Neural cell (in vitro differentiated cells): Measurements from ENCODE around the gene RTN4RL1. TPM values are rescaled to one million over a fixed set of nuclear protein-coding genes. Genes with fewer than 3 reads are reported as not detected.
A peak's percentile ranks its signal among the peaks of the same experiment; 100 is the strongest.

Source experiments
- H2AFZ ChIP-seq: fragments of 200-600, 300-800 bp; sonication (generic), shearing (Covaris generic); 2 replicates; pipeline ENCODE4 v1.6.0; 2014; ENCODE audit warnings: low read depth, mild to moderate bottlenecking, antibody characterized with exemption, low read length, moderate library complexity
- H3F3A ChIP-seq: fragments of 200-600 bp; shearing (Covaris generic); 2 replicates; pipeline ENCODE4 v1.6.1; 2016; ENCODE audit warnings: mild to moderate bottlenecking, moderate library complexity, mixed read lengths, antibody characterized with exemption, low read length; ENCODE audit not compliant: insufficient read depth, poor library complexity, severe bottlenecking
- H3K27ac ChIP-seq: fragments of 200-600, 300-800 bp; sonication (generic), shearing (Covaris generic); 2 replicates; pipeline ENCODE4 v1.5.1; 2014; ENCODE audit warnings: mild to moderate bottlenecking, low read length, moderate library complexity
- H3K27me3 ChIP-seq: fragments of 300-800, 200-600 bp; sonication (generic), shearing (Covaris generic); 2 replicates; pipeline ENCODE4 v1.6.0; 2014; ENCODE audit warnings: mild to moderate bottlenecking, low read depth, low read length, moderate library complexity; ENCODE audit not compliant: insufficient read depth
- H3K36me3 ChIP-seq: fragments of 300-800, 200-600 bp; sonication (generic), shearing (Covaris generic); 2 replicates; pipeline ENCODE4 v1.5.1; 2014; ENCODE audit warnings: mild to moderate bottlenecking, antibody characterized with exemption, low read length, moderate library complexity; ENCODE audit not compliant: insufficient read depth
- H3K4me2 ChIP-seq: fragments of 300-800, 200-600 bp; sonication (generic), shearing (Covaris generic); 2 replicates; pipeline ENCODE4 v1.6.0; 2014; ENCODE audit warnings: mild to moderate bottlenecking, low read length
- H3K4me3 ChIP-seq: fragments of 300-800, 200-600 bp; sonication (generic), shearing (Covaris generic); 2 replicates; pipeline ENCODE4 v1.5.1; 2014; ENCODE audit warnings: mild to moderate bottlenecking, low read length, moderate library complexity
- H3K79me2 ChIP-seq: fragments of 200-600 bp; shearing (Covaris generic); replicated peaks from 2 replicates; pipeline ENCODE4 v1.6.0; 2014; ENCODE audit warnings: mild to moderate bottlenecking, low read length, moderate library complexity; ENCODE audit not compliant: insufficient read depth
- H3K9ac ChIP-seq: fragments of 300-800, 200-600 bp; sonication (generic), shearing (Covaris generic); 2 replicates; pipeline ENCODE4 v1.6.1; 2016; ENCODE audit warnings: mild to moderate bottlenecking, low read length, mixed read lengths
- H3K9me2 ChIP-seq: fragments of 200-600 bp; shearing (Covaris generic); 2 replicates; pipeline ENCODE4 v1.6.1; 2016; ENCODE audit warnings: mild to moderate bottlenecking, low read length, mixed read lengths; ENCODE audit not compliant: insufficient read depth
- H3K9me3 ChIP-seq: fragments of 200-600, 300-800 bp; sonication (generic), shearing (Covaris generic); 2 replicates; pipeline ENCODE4 v1.6.1; 2016; ENCODE audit warnings: mild to moderate bottlenecking, mixed run types, low read length, moderate library complexity, mixed read lengths
- H4K20me1 ChIP-seq: fragments of 200-600 bp; shearing (Covaris generic); 2 replicates; pipeline ENCODE4 v1.6.1; 2016; ENCODE audit warnings: mild to moderate bottlenecking, mixed run types; ENCODE audit not compliant: insufficient read depth
- EP300 ChIP-seq: fragments of 450-650 bp; conservative IDR thresholded peaks from 2 replicates; pipeline ENCODE4 v1.6.1; 2014; ENCODE audit warnings: antibody characterized with exemption, mild to moderate bottlenecking, moderate library complexity; ENCODE audit not compliant: poor library complexity, severe bottlenecking
- EZH2 ChIP-seq: fragments of 200-600, 300-800 bp; shearing (Covaris generic), sonication (generic); IDR thresholded peaks from 2 replicates; pipeline ENCODE4 v1.6.1; 2014; ENCODE audit warnings: antibody characterized with exemption, low read length, borderline replicate concordance, mild to moderate bottlenecking; ENCODE audit not compliant: insufficient read depth, poor library complexity, severe bottlenecking
- MXI1 ChIP-seq: fragments of 450-650 bp; conservative IDR thresholded peaks from 2 replicates; pipeline ENCODE4 v1.6.1; 2014; ENCODE audit warnings: antibody characterized with exemption, mild to moderate bottlenecking; ENCODE audit not compliant: poor library complexity, severe bottlenecking
- POLR2AphosphoS5 ChIP-seq: IDR thresholded peaks from 2 replicates; pipeline ENCODE4 v1.6.1; 2012
- RAD21 ChIP-seq: fragments of 450-650 bp; conservative IDR thresholded peaks from 2 replicates; pipeline ENCODE4 v1.6.1; 2014; ENCODE audit warnings: antibody characterized with exemption, mild to moderate bottlenecking, moderate library complexity
- REST ChIP-seq: IDR thresholded peaks from 2 replicates; pipeline ENCODE4 v1.6.1; 2012; ENCODE audit warnings: borderline replicate concordance
- SMC3 ChIP-seq: fragments of 450-650 bp; conservative IDR thresholded peaks from 2 replicates; pipeline ENCODE4 v1.6.1; 2014; ENCODE audit warnings: antibody characterized with exemption, mild to moderate bottlenecking, moderate library complexity; ENCODE audit not compliant: poor library complexity
- TAF1 ChIP-seq: IDR thresholded peaks from 2 replicates; pipeline ENCODE4 v1.6.1; 2012; ENCODE audit warnings: low read depth
- polyA minus RNA-seq: library from RNA; depleted of rRNA, polyadenylated mRNA; stranded (reverse); fragments of >200 nt; gene quantifications from 2 replicates; pipeline ENCODE4 v1.2.3, GENCODE V29; 2014
- polyA plus RNA-seq: library from polyadenylated mRNA; depleted of rRNA; stranded (reverse); fragments of >200 nt; gene quantifications from 2 replicates; pipeline ENCODE4 v1.2.3, GENCODE V29; 2014
- TF ChIP-seq, protein P1 (sequence below): fragments of 450-650 bp; IDR thresholded peaks from 2 replicates; pipeline ENCODE4 v1.5.1; 2014; ENCODE audit warnings: antibody characterized with exemption, mild to moderate bottlenecking, moderate library complexity; ENCODE audit not compliant: poor library complexity, severe bottlenecking

The RTN4RL1 gene, protein sequence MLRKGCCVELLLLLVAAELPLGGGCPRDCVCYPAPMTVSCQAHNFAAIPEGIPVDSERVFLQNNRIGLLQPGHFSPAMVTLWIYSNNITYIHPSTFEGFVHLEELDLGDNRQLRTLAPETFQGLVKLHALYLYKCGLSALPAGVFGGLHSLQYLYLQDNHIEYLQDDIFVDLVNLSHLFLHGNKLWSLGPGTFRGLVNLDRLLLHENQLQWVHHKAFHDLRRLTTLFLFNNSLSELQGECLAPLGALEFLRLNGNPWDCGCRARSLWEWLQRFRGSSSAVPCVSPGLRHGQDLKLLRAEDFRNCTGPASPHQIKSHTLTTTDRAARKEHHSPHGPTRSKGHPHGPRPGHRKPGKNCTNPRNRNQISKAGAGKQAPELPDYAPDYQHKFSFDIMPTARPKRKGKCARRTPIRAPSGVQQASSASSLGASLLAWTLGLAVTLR
- polyA plus RNA-seq (6.6 and 8.1 TPM in 2 replicates), polyA minus RNA-seq (11.9 TPM in 2 replicates)

GRCh38 chr17:2025220-2025621 is at the start of gene RTN4RL1:
RTN4RL1 (minus strand) TSS chr17:2025334; CDS start chr17:2024865, 469 bp downstream.
- no peaks in the 10 kb centered on the region for H3K36me3 ChIP-seq
- H3K9me2 ChIP-seq, result no peaks in the 10 kb centered on the region
- H3K4me3 ChIP-seq, result peak within 1 kb of the TSS; percentile 90
- H3K79me2 ChIP-seq, result no peaks in the 10 kb centered on the region
- TF ChIP-seq, protein P1, sequence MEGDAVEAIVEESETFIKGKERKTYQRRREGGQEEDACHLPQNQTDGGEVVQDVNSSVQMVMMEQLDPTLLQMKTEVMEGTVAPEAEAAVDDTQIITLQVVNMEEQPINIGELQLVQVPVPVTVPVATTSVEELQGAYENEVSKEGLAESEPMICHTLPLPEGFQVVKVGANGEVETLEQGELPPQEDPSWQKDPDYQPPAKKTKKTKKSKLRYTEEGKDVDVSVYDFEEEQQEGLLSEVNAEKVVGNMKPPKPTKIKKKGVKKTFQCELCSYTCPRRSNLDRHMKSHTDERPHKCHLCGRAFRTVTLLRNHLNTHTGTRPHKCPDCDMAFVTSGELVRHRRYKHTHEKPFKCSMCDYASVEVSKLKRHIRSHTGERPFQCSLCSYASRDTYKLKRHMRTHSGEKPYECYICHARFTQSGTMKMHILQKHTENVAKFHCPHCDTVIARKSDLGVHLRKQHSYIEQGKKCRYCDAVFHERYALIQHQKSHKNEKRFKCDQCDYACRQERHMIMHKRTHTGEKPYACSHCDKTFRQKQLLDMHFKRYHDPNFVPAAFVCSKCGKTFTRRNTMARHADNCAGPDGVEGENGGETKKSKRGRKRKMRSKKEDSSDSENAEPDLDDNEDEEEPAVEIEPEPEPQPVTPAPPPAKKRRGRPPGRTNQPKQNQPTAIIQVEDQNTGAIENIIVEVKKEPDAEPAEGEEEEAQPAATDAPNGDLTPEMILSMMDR, result no peak
- TF ChIP-seq REST, result no peak
- peak; percentile 6 for TF ChIP-seq SMC3
- TF ChIP-seq EZH2, result no peak
- TF ChIP-seq TAF1, result no peak
- TF ChIP-seq RAD21, result no peak
- no peak for TF ChIP-seq EP300
- TF ChIP-seq MXI1, result peak; percentile 54
- TF ChIP-seq POLR2AphosphoS5, result peak; percentile 10
- H3F3A ChIP-seq, result no peaks in the 10 kb centered on the region
- peak within 1 kb of the TSS; percentile 33 for H2AFZ ChIP-seq
- peak within 1 kb of the TSS; percentile 69 for H3K9ac ChIP-seq
- no peaks in the 10 kb centered on the region for H3K9me3 ChIP-seq
- no peaks in the 10 kb centered on the region for H4K20me1 ChIP-seq
- peak within 1 kb of the TSS; percentile 20 for H3K27ac ChIP-seq
- peaks cover 24% of the 10 kb centered on the region for H3K27me3 ChIP-seq
- H3K4me2 ChIP-seq, result peak within 1 kb of the TSS; percentile 48

DNA sequence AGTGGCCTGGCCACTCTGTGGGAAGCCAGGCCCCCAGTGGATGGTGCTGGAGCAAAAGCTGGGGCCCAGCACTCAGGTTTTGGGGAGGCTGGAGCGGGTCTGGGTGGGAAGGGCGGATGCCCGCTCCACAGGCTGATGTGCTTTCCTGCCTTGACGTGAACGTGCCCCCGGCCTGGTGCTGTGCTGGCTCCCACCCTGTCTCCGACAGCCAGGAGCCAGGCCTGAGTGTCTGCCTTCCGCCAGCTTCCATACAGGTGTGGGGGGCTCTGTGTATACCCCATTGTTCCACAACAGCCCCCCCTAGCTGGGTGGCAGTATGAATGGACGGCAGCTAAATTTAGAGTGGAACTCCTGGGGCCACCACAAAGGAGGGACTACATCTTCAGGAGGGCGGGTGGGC is 49.8 kb upstream of the RTN4RL1 start:
- no peak overlapping the region for H2AFZ ChIP-seq
- H3K4me3 ChIP-seq, result no peak overlapping the region
- TF ChIP-seq EP300 (no peak), SMC3 (no peak), RAD21 (no peak), TAF1 (no peak), POLR2AphosphoS5 (no peak), REST (no peak), MXI1 (no peak), EZH2 (no peak)
- TF ChIP-seq, protein P1, result no peak
- H3K79me2 ChIP-seq, result no peaks in the 10 kb centered on the region
- H3K36me3 ChIP-seq, result no peaks in the 10 kb centered on the region
- no peaks in the 10 kb centered on the region for H3K27me3 ChIP-seq
- no peak overlapping the region for H3K4me2 ChIP-seq
- H3K9me2 ChIP-seq, result no peaks in the 10 kb centered on the region
- no peaks in the 10 kb centered on the region for H4K20me1 ChIP-seq
- no peaks in the 10 kb centered on the region for H3K9me3 ChIP-seq
- H3F3A ChIP-seq, result no peaks in the 10 kb centered on the region
- H3K27ac ChIP-seq, result no peak overlapping the region
- no peak overlapping the region for H3K9ac ChIP-seq
